ENCODE data around the gene SAAL1.
"Not testable (repeated sequence)": the region's sequence is repeated elsewhere in the genome, so short reads cannot be mapped to it uniquely, and the experiment has no call there.

Gene SAAL1

DNA sequence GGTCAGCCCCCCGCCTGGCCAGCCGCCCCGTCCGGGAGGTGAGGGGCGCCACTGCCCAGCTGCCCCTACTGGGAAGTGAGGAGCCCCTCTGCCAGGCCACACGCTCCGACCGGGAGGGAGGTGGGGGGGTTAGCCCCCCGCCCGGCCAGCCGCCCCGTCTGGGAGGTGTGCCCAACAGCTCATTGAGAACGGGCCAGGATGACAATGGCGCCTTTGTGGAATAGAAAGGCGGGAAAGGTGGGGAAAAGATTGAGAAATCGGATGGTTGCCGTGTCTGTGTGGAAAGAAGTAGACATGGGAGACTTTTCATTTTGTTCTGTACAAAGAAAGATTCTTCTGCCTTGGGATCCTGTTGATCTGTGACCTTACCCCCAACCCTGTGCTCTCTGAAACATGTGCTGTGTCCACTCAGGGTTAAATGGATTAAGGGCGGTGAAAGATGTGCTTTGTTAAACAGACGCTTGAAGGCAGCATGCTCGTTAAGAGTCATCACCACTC is 15.5 kb upstream of the SAAL1 start:
- WGBS, 2 experiments, result 83 to 90% methylated on average over 17 of the region's 20 CpGs
- not testable (repeated sequence) for H3K4me1 ChIP-seq (ENCODE audit: control insufficient read depth, insufficient read depth, low read length); H3K27ac ChIP-seq (ENCODE audit: insufficient read depth, low read depth, low read length, poor library complexity, severe bottlenecking); H3K27me3 ChIP-seq (ENCODE audit: control insufficient read depth, insufficient read depth, low read length, poor library complexity, severe bottlenecking); H3K9me3 ChIP-seq (ENCODE audit: control insufficient read depth, low read length); H3K4me3 ChIP-seq (ENCODE audit: insufficient read depth, low read depth, low read length); H3K36me3 ChIP-seq (ENCODE audit: control insufficient read depth, insufficient read depth, low read length)

DNA sequence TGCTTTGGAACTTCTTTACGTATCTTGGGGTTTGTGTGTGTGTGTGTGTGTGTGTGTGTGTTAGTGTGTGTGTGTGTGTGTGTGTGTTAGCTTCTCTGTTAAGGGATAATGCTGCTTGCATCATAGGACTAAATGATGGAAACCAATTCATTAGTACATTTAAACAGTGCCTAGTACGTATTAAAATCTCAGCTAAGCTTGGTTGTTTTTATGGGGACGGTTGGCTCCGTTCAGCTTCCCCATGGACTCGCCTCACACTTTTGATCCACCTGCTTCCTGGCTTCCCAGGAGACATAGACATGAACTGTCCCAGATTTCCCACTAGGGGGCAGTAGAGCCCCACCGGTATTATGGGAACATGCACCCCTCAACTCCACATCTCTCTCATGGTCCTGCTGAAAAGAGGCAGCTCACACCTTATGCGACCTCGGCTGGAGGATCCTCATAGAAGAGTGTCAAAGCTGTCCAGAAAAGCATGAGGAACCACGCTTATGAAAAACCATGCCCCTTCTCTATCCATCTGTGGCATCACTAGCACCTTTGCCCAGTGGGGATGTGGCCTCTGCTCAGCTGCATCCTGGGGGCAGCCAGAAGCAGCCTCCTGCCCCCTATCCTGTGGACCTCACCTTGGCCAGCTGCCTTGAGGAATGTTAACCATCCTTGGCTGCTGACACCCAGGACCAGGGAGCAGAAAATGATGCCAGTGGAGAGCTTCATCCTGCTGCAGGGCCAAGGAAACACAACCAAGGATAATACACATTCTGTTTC is 9.7 kb upstream of the SAAL1 start:
- Histone ChIP-seq H3K36me3 (ENCODE audit: control insufficient read depth, insufficient read depth, low read length) (no peaks in the 10 kb centered on the region), H3K4me1 (ENCODE audit: control insufficient read depth, insufficient read depth, low read length) (no peaks in the 10 kb centered on the region), H3K4me3 (ENCODE audit: insufficient read depth, low read depth, low read length) (no peak overlapping the region), H3K9me3 (ENCODE audit: control insufficient read depth, low read length) (no peaks in the 10 kb centered on the region), H3K27ac (ENCODE audit: insufficient read depth, low read depth, low read length, poor library complexity, severe bottlenecking) (no peak overlapping the region), H3K27me3 (ENCODE audit: control insufficient read depth, insufficient read depth, low read length, poor library complexity, severe bottlenecking) (peaks cover 15% of the 10 kb centered on the region)
- WGBS, 2 experiments, result 7 to 10% methylated on average over 9 of the region's 9 CpGs

GRCh38 chr11:18111005-18111404 is 5.1 kb upstream of the SAAL1 start:
- no peak overlapping the region for H3K4me3 ChIP-seq (ENCODE audit: insufficient read depth, low read depth, low read length)
- peaks cover 15% of the 10 kb centered on the region for H3K27me3 ChIP-seq (ENCODE audit: control insufficient read depth, insufficient read depth, low read length, poor library complexity, severe bottlenecking)
- H3K9me3 ChIP-seq (ENCODE audit: control insufficient read depth, low read length), result no peaks in the 10 kb centered on the region
- no peaks in the 10 kb centered on the region for H3K36me3 ChIP-seq (ENCODE audit: control insufficient read depth, insufficient read depth, low read length)
- 29 to 32% methylated on average over 2 of the region's 2 CpGs for WGBS, 2 experiments
- no peak overlapping the region for H3K27ac ChIP-seq (ENCODE audit: insufficient read depth, low read depth, low read length, poor library complexity, severe bottlenecking)
- no peaks in the 10 kb centered on the region for H3K4me1 ChIP-seq (ENCODE audit: control insufficient read depth, insufficient read depth, low read length)

- Histone ChIP-seq H3K4me1 (ENCODE audit: control insufficient read depth, insufficient read depth, low read length) (peaks cover 3% of the 10 kb centered on the region), H3K9me3 (ENCODE audit: control insufficient read depth, low read length) (no peaks in the 10 kb centered on the region), H3K36me3 (ENCODE audit: control insufficient read depth, insufficient read depth, low read length) (peaks cover 5% of the 10 kb centered on the region), H3K27ac (ENCODE audit: insufficient read depth, low read depth, low read length, poor library complexity, severe bottlenecking) (no peak overlapping the region), H3K27me3 (ENCODE audit: control insufficient read depth, insufficient read depth, low read length, poor library complexity, severe bottlenecking) (peaks cover 4% of the 10 kb centered on the region), H3K4me3 (ENCODE audit: insufficient read depth, low read depth, low read length) (no peak overlapping the region)
- 83 to 86% methylated on average over 3 of the region's 3 CpGs for WGBS, 2 experiments
Observed at GRCh38 chr11:18108254-18108653, 2.4 kb upstream of the SAAL1 start.

DNA sequence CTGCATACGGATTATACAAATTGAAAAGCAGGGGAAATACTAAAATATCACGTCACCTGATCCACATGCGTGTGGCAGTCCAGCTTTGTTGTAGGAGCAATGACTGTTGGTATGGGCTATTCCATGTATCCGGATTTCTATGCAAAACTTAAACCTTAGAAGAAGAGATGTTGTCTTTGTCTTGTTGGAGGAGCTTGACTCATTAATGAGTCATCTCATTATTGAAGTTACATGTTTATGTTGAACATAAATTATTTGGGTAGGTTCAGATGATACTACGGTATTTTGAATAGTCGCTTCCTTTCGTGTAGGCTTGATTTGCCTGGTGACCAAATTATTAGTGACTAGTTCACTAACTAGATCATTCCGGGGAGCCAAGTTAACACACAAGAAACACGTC is 806 bp upstream of the SAAL1 start:
- H3K36me3 ChIP-seq (ENCODE audit: control insufficient read depth, insufficient read depth, low read length), result peaks cover 12% of the 10 kb centered on the region
- H3K27ac ChIP-seq (ENCODE audit: insufficient read depth, low read depth, low read length, poor library complexity, severe bottlenecking), result no peak overlapping the region
- WGBS, 2 experiments, result 92 to 95% methylated on average over 9 of the region's 9 CpGs
- no peaks in the 10 kb centered on the region for H3K27me3 ChIP-seq (ENCODE audit: control insufficient read depth, insufficient read depth, low read length, poor library complexity, severe bottlenecking)
- H3K4me3 ChIP-seq (ENCODE audit: insufficient read depth, low read depth, low read length), result no peak overlapping the region
- H3K9me3 ChIP-seq (ENCODE audit: control insufficient read depth, low read length), result no peaks in the 10 kb centered on the region
- H3K4me1 ChIP-seq (ENCODE audit: control insufficient read depth, insufficient read depth, low read length), result peaks cover 3% of the 10 kb centered on the region

DNA sequence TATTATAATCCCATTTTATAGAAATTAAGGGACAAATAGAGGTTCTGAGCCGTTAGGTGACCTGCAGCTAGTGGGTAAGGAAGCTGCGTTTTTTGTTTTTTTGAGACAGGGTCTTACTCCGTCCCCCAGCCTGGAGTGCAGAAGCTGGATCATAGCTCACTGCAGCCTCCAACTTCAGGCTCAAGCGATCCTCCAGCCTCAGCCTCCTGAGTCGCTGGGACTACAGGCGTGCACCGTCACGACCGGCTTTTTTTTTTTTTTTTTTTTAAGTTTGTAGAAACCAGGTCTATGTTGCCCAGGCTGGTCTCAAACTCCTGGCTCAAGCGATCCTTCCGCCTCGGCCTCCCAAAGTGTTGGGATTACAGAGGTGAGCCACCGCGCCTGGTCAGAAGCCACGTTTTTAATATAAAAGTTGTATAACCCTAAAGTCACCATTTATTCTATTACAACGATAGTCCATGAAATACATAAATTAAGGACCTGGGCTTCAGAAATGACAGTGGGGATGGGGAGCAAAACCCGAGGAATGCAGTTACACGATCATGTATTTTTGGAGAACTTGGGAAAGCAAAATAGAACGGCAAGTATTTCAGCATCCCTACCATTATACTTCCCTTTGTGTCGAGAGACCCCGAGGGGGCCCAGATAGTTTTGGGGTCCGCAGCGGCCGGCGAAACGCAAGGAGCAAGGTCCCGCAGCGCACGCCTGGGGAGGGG is 638 bp downstream of the SAAL1 start:
- no peak overlapping the region for H3K27ac ChIP-seq (ENCODE audit: insufficient read depth, low read depth, low read length, poor library complexity, severe bottlenecking)
- no peaks in the 10 kb centered on the region for H3K9me3 ChIP-seq (ENCODE audit: control insufficient read depth, low read length)
- H3K4me1 ChIP-seq (ENCODE audit: control insufficient read depth, insufficient read depth, low read length), result peaks cover 3% of the 10 kb centered on the region
- H3K4me3 ChIP-seq (ENCODE audit: insufficient read depth, low read depth, low read length), result peak overlapping the region; percentile 99
- WGBS, 2 experiments, result 22 to 26% methylated on average over 28 to 29 of the region's 29 CpGs
- peaks cover 16% of the 10 kb centered on the region for H3K36me3 ChIP-seq (ENCODE audit: control insufficient read depth, insufficient read depth, low read length)
- H3K27me3 ChIP-seq (ENCODE audit: control insufficient read depth, insufficient read depth, low read length, poor library complexity, severe bottlenecking), result no peaks in the 10 kb centered on the region

GRCh38 chr11:18100926-18101656 is 4.8 kb downstream of the SAAL1 start:
- Histone ChIP-seq H3K27ac (ENCODE audit: insufficient read depth, low read depth, low read length, poor library complexity, severe bottlenecking) (no peak overlapping the region), H3K9me3 (ENCODE audit: control insufficient read depth, low read length) (no peaks in the 10 kb centered on the region), H3K4me1 (ENCODE audit: control insufficient read depth, insufficient read depth, low read length) (peaks cover 3% of the 10 kb centered on the region), H3K36me3 (ENCODE audit: control insufficient read depth, insufficient read depth, low read length) (peaks cover 16% of the 10 kb centered on the region), H3K27me3 (ENCODE audit: control insufficient read depth, insufficient read depth, low read length, poor library complexity, severe bottlenecking) (no peaks in the 10 kb centered on the region), H3K4me3 (ENCODE audit: insufficient read depth, low read depth, low read length) (no peak overlapping the region)
- 75 to 81% methylated on average over 5 to 6 of the region's 6 CpGs for WGBS, 2 experiments

GRCh38 chr11:18093959-18094358 is 11.9 kb downstream of the SAAL1 start:
- Histone ChIP-seq H3K9me3 (ENCODE audit: control insufficient read depth, low read length) (no peaks in the 10 kb centered on the region), H3K27me3 (ENCODE audit: control insufficient read depth, insufficient read depth, low read length, poor library complexity, severe bottlenecking) (no peaks in the 10 kb centered on the region), H3K36me3 (ENCODE audit: control insufficient read depth, insufficient read depth, low read length) (peaks cover 56% of the 10 kb centered on the region), H3K4me1 (ENCODE audit: control insufficient read depth, insufficient read depth, low read length) (no peaks in the 10 kb centered on the region), H3K4me3 (ENCODE audit: insufficient read depth, low read depth, low read length) (no peak overlapping the region), H3K27ac (ENCODE audit: insufficient read depth, low read depth, low read length, poor library complexity, severe bottlenecking) (no peak overlapping the region)

GRCh38 chr11:18091731-18092130 is 14.2 kb downstream of the SAAL1 start:
- WGBS, 2 experiments, result 91 to 98% methylated on average over 2 of the region's 2 CpGs
- Histone ChIP-seq H3K27me3 (ENCODE audit: control insufficient read depth, insufficient read depth, low read length, poor library complexity, severe bottlenecking) (no peaks in the 10 kb centered on the region), H3K4me3 (ENCODE audit: insufficient read depth, low read depth, low read length) (no peak overlapping the region), H3K27ac (ENCODE audit: insufficient read depth, low read depth, low read length, poor library complexity, severe bottlenecking) (no peak overlapping the region), H3K9me3 (ENCODE audit: control insufficient read depth, low read length) (no peaks in the 10 kb centered on the region), H3K36me3 (ENCODE audit: control insufficient read depth, insufficient read depth, low read length) (peaks cover 66% of the 10 kb centered on the region), H3K4me1 (ENCODE audit: control insufficient read depth, insufficient read depth, low read length) (no peaks in the 10 kb centered on the region)

- WGBS, 2 experiments, result 89 to 95% methylated on average over 1 to 2 of the region's 3 CpGs
- peaks cover 62% of the 10 kb centered on the region for H3K36me3 ChIP-seq (ENCODE audit: control insufficient read depth, insufficient read depth, low read length)
- no peaks in the 10 kb centered on the region for H3K4me1 ChIP-seq (ENCODE audit: control insufficient read depth, insufficient read depth, low read length)
- H3K27me3 ChIP-seq (ENCODE audit: control insufficient read depth, insufficient read depth, low read length, poor library complexity, severe bottlenecking), result no peaks in the 10 kb centered on the region
- H3K4me3 ChIP-seq (ENCODE audit: insufficient read depth, low read depth, low read length), result no peak overlapping the region
- H3K9me3 ChIP-seq (ENCODE audit: control insufficient read depth, low read length), result no peaks in the 10 kb centered on the region
- no peak overlapping the region for H3K27ac ChIP-seq (ENCODE audit: insufficient read depth, low read depth, low read length, poor library complexity, severe bottlenecking)
Observed at GRCh38 chr11:18088966-18089365, 16.9 kb downstream of the SAAL1 start.
